ENCODE results near the gene ACOXL. TPM values are rescaled to one million over a fixed set of nuclear protein-coding genes. Genes with fewer than 3 reads are reported as not detected.

ACOXL gene
- total and polyA plus RNA-seq, 2 of the 8 experiments (the other 6 are each of a cell fraction or from before 2014, with no cell fraction given), result 11.4 to 20.6 TPM

GRCh38 chr2:110726285-110726684 lies 6.1 kb upstream of the ACOXL start (continued):
- TF ChIP-seq KDM4A (IDR thresholded peaks at IDR 0.05; ENCODE audit: low read depth, low read length, severe bottlenecking) (no peak), PHF8 (conservative IDR thresholded peaks at IDR 0.05; ENCODE audit: low read depth, low read length) (no peak)
